Measurements from ENCODE around the gene BTRC.
"Not testable (repeated sequence)": the region's sequence is repeated elsewhere in the genome, so short reads cannot be mapped to it uniquely, and the experiment has no call there.

BTRC gene

GRCh38 chr10:101322266-101323108 is 31.5 kb upstream of the BTRC start:
- Histone ChIP-seq H3K4me3 (ENCODE audit: low read depth in 1 of 2, low read length in 2 of 2) (no peak overlapping the region), H3K4me1 (ENCODE audit: control insufficient read depth in 1 of 2, insufficient read depth in 2 of 2, low read length in 2 of 2) (no peaks in the 10 kb centered on the region), H3K9ac (ENCODE audit: low read depth in 1 of 2, low read length in 2 of 2) (no peak overlapping the region), H3K36me3 (ENCODE audit: control insufficient read depth in 1 of 2, insufficient read depth in 2 of 2, low read length in 2 of 2) (no peaks in the 10 kb centered on the region), H3K9me3 (ENCODE audit: control insufficient read depth in 1 of 2, low read length in 2 of 2) (no peaks in the 10 kb centered on the region), H3K27me3 (ENCODE audit: control insufficient read depth in 1 of 2, insufficient read depth in 2 of 2, low read length in 2 of 2) (peaks cover 0 to 9% of the 10 kb centered on the region in 2 donors), H3K27ac (ENCODE audit: low read depth, low read length) (no peak overlapping the region)

GRCh38 chr10:101323495-101323894 is 30.5 kb upstream of the BTRC start:
- H3K9me3 ChIP-seq (ENCODE audit: control insufficient read depth in 1 of 2, low read length in 2 of 2), result no peaks in the 10 kb centered on the region
- no peaks in the 10 kb centered on the region for H3K36me3 ChIP-seq (ENCODE audit: control insufficient read depth in 1 of 2, insufficient read depth in 2 of 2, low read length in 2 of 2)
- H3K4me1 ChIP-seq (ENCODE audit: control insufficient read depth in 1 of 2, insufficient read depth in 2 of 2, low read length in 2 of 2), result no peaks in the 10 kb centered on the region
- H3K4me3 ChIP-seq (ENCODE audit: low read depth in 1 of 2, low read length in 2 of 2), result no peak overlapping the region
- no peak overlapping the region for H3K27ac ChIP-seq (ENCODE audit: low read depth, low read length)
- H3K9ac ChIP-seq (ENCODE audit: low read depth in 1 of 2, low read length in 2 of 2), result no peak overlapping the region
- H3K27me3 ChIP-seq (ENCODE audit: control insufficient read depth in 1 of 2, insufficient read depth in 2 of 2, low read length in 2 of 2), result peaks cover 0 to 9% of the 10 kb centered on the region in 2 donors

- not testable (repeated sequence) for H3K4me3 ChIP-seq (ENCODE audit: low read depth in 1 of 2, low read length in 2 of 2); H3K4me1 ChIP-seq (ENCODE audit: control insufficient read depth in 1 of 2, insufficient read depth in 2 of 2, low read length in 2 of 2); H3K27ac ChIP-seq (ENCODE audit: low read depth, low read length); H3K27me3 ChIP-seq (ENCODE audit: control insufficient read depth in 1 of 2, insufficient read depth in 2 of 2, low read length in 2 of 2); H3K9me3 ChIP-seq (ENCODE audit: control insufficient read depth in 1 of 2, low read length in 2 of 2); H3K9ac ChIP-seq (ENCODE audit: low read depth in 1 of 2, low read length in 2 of 2); H3K36me3 ChIP-seq (ENCODE audit: control insufficient read depth in 1 of 2, insufficient read depth in 2 of 2, low read length in 2 of 2)
Observed at GRCh38 chr10:101327454-101327853, 26.5 kb upstream of the BTRC start.

GRCh38 chr10:101329341-101330032 is 24.5 kb upstream of the BTRC start:
- Histone ChIP-seq H3K9me3 (ENCODE audit: control insufficient read depth in 1 of 2, low read length in 2 of 2) (no peaks in the 10 kb centered on the region), H3K4me3 (ENCODE audit: low read depth in 1 of 2, low read length in 2 of 2) (no peak overlapping the region), H3K27me3 (ENCODE audit: control insufficient read depth in 1 of 2, insufficient read depth in 2 of 2, low read length in 2 of 2) (peaks cover 6 to 10% of the 10 kb centered on the region in 2 donors), H3K27ac (ENCODE audit: low read depth, low read length) (no peak overlapping the region), H3K4me1 (ENCODE audit: control insufficient read depth in 1 of 2, insufficient read depth in 2 of 2, low read length in 2 of 2) (no peaks in the 10 kb centered on the region), H3K9ac (ENCODE audit: low read depth in 1 of 2, low read length in 2 of 2) (no peak overlapping the region), H3K36me3 (ENCODE audit: control insufficient read depth in 1 of 2, insufficient read depth in 2 of 2, low read length in 2 of 2) (no peaks in the 10 kb centered on the region)

- Histone ChIP-seq H3K27me3 (ENCODE audit: control insufficient read depth in 1 of 2, insufficient read depth in 2 of 2, low read length in 2 of 2) (peaks cover 6 to 10% of the 10 kb centered on the region in 2 donors), H3K4me1 (ENCODE audit: control insufficient read depth in 1 of 2, insufficient read depth in 2 of 2, low read length in 2 of 2) (no peaks in the 10 kb centered on the region), H3K36me3 (ENCODE audit: control insufficient read depth in 1 of 2, insufficient read depth in 2 of 2, low read length in 2 of 2) (no peaks in the 10 kb centered on the region), H3K27ac (ENCODE audit: low read depth, low read length) (no peak overlapping the region), H3K4me3 (ENCODE audit: low read depth in 1 of 2, low read length in 2 of 2) (no peak overlapping the region), H3K9me3 (ENCODE audit: control insufficient read depth in 1 of 2, low read length in 2 of 2) (no peaks in the 10 kb centered on the region), H3K9ac (ENCODE audit: low read depth in 1 of 2, low read length in 2 of 2) (no peak overlapping the region)
Observed at GRCh38 chr10:101330231-101330630, 23.7 kb upstream of the BTRC start.

GRCh38 chr10:101330631-101331225 is 23.2 kb upstream of the BTRC start:
- H3K9ac ChIP-seq (ENCODE audit: low read depth in 1 of 2, low read length in 2 of 2), result no peak overlapping the region
- H3K4me1 ChIP-seq (ENCODE audit: control insufficient read depth in 1 of 2, insufficient read depth in 2 of 2, low read length in 2 of 2), result no peaks in the 10 kb centered on the region
- no peak overlapping the region for H3K4me3 ChIP-seq (ENCODE audit: low read depth in 1 of 2, low read length in 2 of 2)
- no peaks in the 10 kb centered on the region for H3K36me3 ChIP-seq (ENCODE audit: control insufficient read depth in 1 of 2, insufficient read depth in 2 of 2, low read length in 2 of 2)
- H3K9me3 ChIP-seq (ENCODE audit: control insufficient read depth in 1 of 2, low read length in 2 of 2), result no peaks in the 10 kb centered on the region
- peaks cover 1 to 10% of the 10 kb centered on the region in 2 donors for H3K27me3 ChIP-seq (ENCODE audit: control insufficient read depth in 1 of 2, insufficient read depth in 2 of 2, low read length in 2 of 2)
- H3K27ac ChIP-seq (ENCODE audit: low read depth, low read length), result no peak overlapping the region

- H3K27me3 ChIP-seq (ENCODE audit: control insufficient read depth in 1 of 2, insufficient read depth in 2 of 2, low read length in 2 of 2), result peaks cover 0 to 10% of the 10 kb centered on the region in 2 donors
- H3K9ac ChIP-seq (ENCODE audit: low read depth in 1 of 2, low read length in 2 of 2), result no peak overlapping the region
- H3K27ac ChIP-seq (ENCODE audit: low read depth, low read length), result no peak overlapping the region
- no peaks in the 10 kb centered on the region for H3K9me3 ChIP-seq (ENCODE audit: control insufficient read depth in 1 of 2, low read length in 2 of 2)
- H3K36me3 ChIP-seq (ENCODE audit: control insufficient read depth in 1 of 2, insufficient read depth in 2 of 2, low read length in 2 of 2), result no peaks in the 10 kb centered on the region
- H3K4me3 ChIP-seq (ENCODE audit: low read depth in 1 of 2, low read length in 2 of 2), result no peak overlapping the region
- H3K4me1 ChIP-seq (ENCODE audit: control insufficient read depth in 1 of 2, insufficient read depth in 2 of 2, low read length in 2 of 2), result no peaks in the 10 kb centered on the region
Observed at GRCh38 chr10:101331956-101332355, 22.0 kb upstream of the BTRC start.

GRCh38 chr10:101334259-101334658 is 19.7 kb upstream of the BTRC start:
- not testable (repeated sequence) for H3K9me3 ChIP-seq (ENCODE audit: control insufficient read depth in 1 of 2, low read length in 2 of 2); H3K27ac ChIP-seq (ENCODE audit: low read depth, low read length); H3K4me3 ChIP-seq (ENCODE audit: low read depth in 1 of 2, low read length in 2 of 2); H3K4me1 ChIP-seq (ENCODE audit: control insufficient read depth in 1 of 2, insufficient read depth in 2 of 2, low read length in 2 of 2); H3K27me3 ChIP-seq (ENCODE audit: control insufficient read depth in 1 of 2, insufficient read depth in 2 of 2, low read length in 2 of 2); H3K36me3 ChIP-seq (ENCODE audit: control insufficient read depth in 1 of 2, insufficient read depth in 2 of 2, low read length in 2 of 2); H3K9ac ChIP-seq (ENCODE audit: low read depth in 1 of 2, low read length in 2 of 2)

- Histone ChIP-seq H3K9me3 (ENCODE audit: control insufficient read depth in 1 of 2, low read length in 2 of 2) (no peaks in the 10 kb centered on the region), H3K4me1 (ENCODE audit: control insufficient read depth in 1 of 2, insufficient read depth in 2 of 2, low read length in 2 of 2) (no peaks in the 10 kb centered on the region), H3K9ac (ENCODE audit: low read depth in 1 of 2, low read length in 2 of 2) (no peak overlapping the region), H3K27ac (ENCODE audit: low read depth, low read length) (no peak overlapping the region), H3K4me3 (ENCODE audit: low read depth in 1 of 2, low read length in 2 of 2) (no peak overlapping the region), H3K27me3 (ENCODE audit: control insufficient read depth in 1 of 2, insufficient read depth in 2 of 2, low read length in 2 of 2) (peaks cover 0 to 8% of the 10 kb centered on the region in 2 donors), H3K36me3 (ENCODE audit: control insufficient read depth in 1 of 2, insufficient read depth in 2 of 2, low read length in 2 of 2) (no peaks in the 10 kb centered on the region)
Observed at GRCh38 chr10:101336382-101336781, 17.6 kb upstream of the BTRC start.

GRCh38 chr10:101337836-101338235 is 16.1 kb upstream of the BTRC start:
- H3K36me3 ChIP-seq (ENCODE audit: control insufficient read depth in 1 of 2, insufficient read depth in 2 of 2, low read length in 2 of 2), result no peaks in the 10 kb centered on the region
- no peaks in the 10 kb centered on the region for H3K9me3 ChIP-seq (ENCODE audit: control insufficient read depth in 1 of 2, low read length in 2 of 2)
- H3K4me1 ChIP-seq (ENCODE audit: control insufficient read depth in 1 of 2, insufficient read depth in 2 of 2, low read length in 2 of 2), result no peaks in the 10 kb centered on the region
- no peak overlapping the region for H3K9ac ChIP-seq (ENCODE audit: low read depth in 1 of 2, low read length in 2 of 2)
- H3K4me3 ChIP-seq (ENCODE audit: low read depth in 1 of 2, low read length in 2 of 2), result no peak overlapping the region
- peaks cover 3% of the 10 kb centered on the region in 2 donors for H3K27me3 ChIP-seq (ENCODE audit: control insufficient read depth in 1 of 2, insufficient read depth in 2 of 2, low read length in 2 of 2)
- H3K27ac ChIP-seq (ENCODE audit: low read depth, low read length), result no peak overlapping the region

All from duodenal mucosa (tissue), 2 donors.